Parathyroid adenoma (tissue), 2 donors: Measurements from ENCODE around the gene TTC4.

Source experiments
- H2AFZ ChIP-seq: fragments of 300-600 bp; sonication (generic); one replicate; pipeline ENCODE4 v1.7.0; 2017; ENCODE audit warnings: antibody characterized with exemption, mild to moderate bottlenecking
- H3K27ac ChIP-seq: fragments of 300-600 bp; sonication (generic); one replicate; pipeline ENCODE4 v1.7.0; 2017
- H3K27me3 ChIP-seq: fragments of 300-600 bp; sonication (generic); one replicate; pipeline ENCODE4 v1.7.0; 2017; ENCODE audit warnings: low read length; ENCODE audit not compliant: control insufficient read depth, insufficient read depth
- H3K36me3 ChIP-seq: fragments of 300-600 bp; sonication (generic); one replicate; pipeline ENCODE4 v1.7.0; 2017; ENCODE audit warnings: low read length; ENCODE audit not compliant: control insufficient read depth, insufficient read depth
- H3K4me1 ChIP-seq: fragments of 300-600 bp; sonication (generic); one replicate; pipeline ENCODE4 v1.7.0; 2017; ENCODE audit warnings: control low read depth
- H3K4me2 ChIP-seq: fragments of 300-600 bp; sonication (generic); one replicate; pipeline ENCODE4 v1.7.0; 2017; ENCODE audit warnings: low read length
- H3K4me3 ChIP-seq: fragments of 300-600 bp; sonication (generic); one replicate; pipeline ENCODE4 v1.7.0; 2017; ENCODE audit warnings: low read depth, low read length
- H3K79me2 ChIP-seq: fragments of 300-600 bp; sonication (generic); one replicate; pipeline ENCODE4 v1.7.0; 2017; ENCODE audit warnings: control low read depth
- H3K9ac ChIP-seq: fragments of 300-600 bp; sonication (generic); one replicate; pipeline ENCODE4 v1.7.0; 2017; ENCODE audit warnings: mild to moderate bottlenecking
- H3K9me3 ChIP-seq: fragments of 300-600 bp; sonication (generic); one replicate; pipeline ENCODE4 v1.7.0; 2017; ENCODE audit warnings: low read length; ENCODE audit not compliant: control insufficient read depth
- TF ChIP-seq, protein P1 (sequence below): fragments of 300-600 bp; sonication (generic); IDR thresholded peaks from one replicate; pipeline ENCODE4 v1.7.0; 2017; ENCODE audit warnings: antibody characterized with exemption, mild to moderate bottlenecking
- donor health status: primary hyperparathyroidism.

Gene TTC4

DNA sequence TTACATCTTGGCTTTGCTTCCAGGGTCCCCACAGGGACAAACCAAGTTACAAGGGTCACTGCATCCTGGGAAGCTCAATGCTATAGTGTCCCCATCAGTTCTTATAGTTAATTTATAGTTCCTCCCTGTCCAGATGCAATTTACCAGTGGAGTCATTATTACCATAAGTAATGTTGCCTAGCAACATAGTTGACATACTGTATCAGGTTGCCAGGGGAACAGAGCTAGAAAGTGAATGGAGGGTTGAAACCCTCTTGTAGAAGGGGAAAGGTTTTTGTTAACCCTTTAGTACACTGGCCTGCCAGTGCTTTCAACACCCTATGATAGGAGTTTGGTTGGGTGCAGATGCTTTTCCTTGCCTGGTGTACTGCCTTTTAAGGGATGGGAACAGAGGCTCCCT lies 34.3 kb upstream of the TTC4 start:
- no peaks in the 10 kb centered on the region for H3K79me2 ChIP-seq
- TF ChIP-seq, protein P1, sequence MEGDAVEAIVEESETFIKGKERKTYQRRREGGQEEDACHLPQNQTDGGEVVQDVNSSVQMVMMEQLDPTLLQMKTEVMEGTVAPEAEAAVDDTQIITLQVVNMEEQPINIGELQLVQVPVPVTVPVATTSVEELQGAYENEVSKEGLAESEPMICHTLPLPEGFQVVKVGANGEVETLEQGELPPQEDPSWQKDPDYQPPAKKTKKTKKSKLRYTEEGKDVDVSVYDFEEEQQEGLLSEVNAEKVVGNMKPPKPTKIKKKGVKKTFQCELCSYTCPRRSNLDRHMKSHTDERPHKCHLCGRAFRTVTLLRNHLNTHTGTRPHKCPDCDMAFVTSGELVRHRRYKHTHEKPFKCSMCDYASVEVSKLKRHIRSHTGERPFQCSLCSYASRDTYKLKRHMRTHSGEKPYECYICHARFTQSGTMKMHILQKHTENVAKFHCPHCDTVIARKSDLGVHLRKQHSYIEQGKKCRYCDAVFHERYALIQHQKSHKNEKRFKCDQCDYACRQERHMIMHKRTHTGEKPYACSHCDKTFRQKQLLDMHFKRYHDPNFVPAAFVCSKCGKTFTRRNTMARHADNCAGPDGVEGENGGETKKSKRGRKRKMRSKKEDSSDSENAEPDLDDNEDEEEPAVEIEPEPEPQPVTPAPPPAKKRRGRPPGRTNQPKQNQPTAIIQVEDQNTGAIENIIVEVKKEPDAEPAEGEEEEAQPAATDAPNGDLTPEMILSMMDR: no peak
- no peak overlapping the region for H3K4me2 ChIP-seq
- H3K4me3 ChIP-seq: no peak overlapping the region
- no peak overlapping the region for H2AFZ ChIP-seq
- H3K9ac ChIP-seq: no peak overlapping the region
- H3K27ac ChIP-seq: no peak overlapping the region
- no peaks in the 10 kb centered on the region for H3K36me3 ChIP-seq
- no peaks in the 10 kb centered on the region for H3K27me3 ChIP-seq
- no peaks in the 10 kb centered on the region for H3K4me1 ChIP-seq
- no peaks in the 10 kb centered on the region for H3K9me3 ChIP-seq

DNA sequence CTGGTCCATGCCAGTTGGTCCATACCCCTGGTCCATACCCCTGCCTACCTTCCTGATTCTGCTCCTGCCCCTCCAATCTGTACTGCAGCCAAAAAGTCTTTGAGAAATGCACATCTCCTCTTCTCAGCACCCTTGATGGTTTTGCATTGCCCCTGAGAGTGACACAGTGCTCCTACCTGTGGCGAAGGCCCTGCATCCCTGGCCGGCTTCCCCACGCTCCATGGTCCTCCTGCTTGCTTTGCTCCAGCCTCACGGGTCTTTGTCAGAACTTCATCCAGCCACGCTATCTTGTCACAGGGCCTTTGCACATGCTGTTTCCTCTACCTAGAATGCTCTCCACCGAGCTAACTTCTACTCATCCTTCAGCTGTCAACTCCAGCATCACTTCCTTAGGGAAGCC lies 32.2 kb upstream of the TTC4 start:
- Histone ChIP-seq H3K27me3 (no peaks in the 10 kb centered on the region), H3K9ac (no peak overlapping the region), H3K4me2 (no peak overlapping the region), H3K4me3 (no peak overlapping the region), H3K9me3 (no peaks in the 10 kb centered on the region), H3K36me3 (no peaks in the 10 kb centered on the region), H3K4me1 (no peaks in the 10 kb centered on the region), H3K27ac (no peak overlapping the region), H3K79me2 (no peaks in the 10 kb centered on the region), H2AFZ (no peak overlapping the region)
- TF ChIP-seq, protein P1: no peak

DNA sequence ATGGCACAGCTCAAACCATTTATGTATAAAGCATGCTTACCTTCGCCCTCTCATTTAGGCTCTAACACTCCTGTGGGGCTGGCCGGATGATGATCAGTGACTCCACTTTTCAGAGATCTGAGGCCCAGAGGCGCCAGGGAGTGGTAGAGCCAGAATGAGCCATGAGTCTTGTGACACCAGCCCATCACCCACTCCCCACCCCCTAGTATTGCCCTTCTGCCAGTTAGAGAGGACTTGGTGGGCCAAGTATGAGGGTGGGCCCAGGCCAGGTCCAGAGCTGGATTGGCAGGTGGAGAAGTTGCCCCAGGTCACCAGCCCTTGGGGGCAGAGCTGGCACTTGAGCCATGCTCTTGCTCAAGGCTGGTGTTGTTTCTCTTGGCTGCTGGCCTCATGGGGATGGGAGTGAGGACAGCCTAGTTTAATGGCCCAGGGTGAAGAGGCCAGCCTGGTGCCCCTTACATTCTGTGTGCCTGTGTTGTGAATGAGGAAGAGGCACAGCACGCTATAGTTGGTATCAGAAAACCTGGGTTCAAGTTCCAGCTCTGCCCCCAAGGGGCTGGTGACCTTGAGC lies 30.2 kb upstream of the TTC4 start:
- Histone ChIP-seq H3K36me3 (no peaks in the 10 kb centered on the region), H3K9me3 (no peaks in the 10 kb centered on the region), H3K27ac (no peak overlapping the region), H3K79me2 (no peaks in the 10 kb centered on the region), H3K4me2 (no peak overlapping the region), H2AFZ (no peak overlapping the region), H3K4me1 (no peaks in the 10 kb centered on the region), H3K27me3 (no peaks in the 10 kb centered on the region), H3K4me3 (no peak overlapping the region), H3K9ac (no peak overlapping the region)
- TF ChIP-seq, protein P1: no peak

DNA sequence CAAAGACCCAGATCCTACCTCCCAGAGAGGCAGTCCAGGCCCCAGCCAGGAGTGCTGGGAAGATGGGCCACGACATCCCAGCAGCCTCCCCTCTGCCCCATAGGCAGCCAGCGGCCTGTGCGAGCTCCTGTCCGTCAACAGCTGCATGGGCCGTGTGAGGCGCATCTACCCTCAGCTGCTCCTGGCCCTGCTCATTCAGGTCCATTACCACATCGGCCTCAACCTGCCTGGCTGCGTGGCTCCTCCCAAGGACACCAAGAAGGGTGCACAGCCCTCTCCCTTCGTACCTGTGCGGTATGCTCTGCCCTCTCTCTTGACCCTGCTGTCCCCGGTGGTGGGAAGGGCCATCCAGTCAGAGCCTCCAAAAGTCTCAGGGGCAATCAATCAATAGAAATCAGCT lies 29.5 kb upstream of the TTC4 start:
- no peak overlapping the region for H3K4me2 ChIP-seq
- no peak overlapping the region for H2AFZ ChIP-seq
- no peak overlapping the region for H3K9ac ChIP-seq
- no peak overlapping the region for H3K4me3 ChIP-seq
- no peak overlapping the region for H3K27ac ChIP-seq
- H3K27me3 ChIP-seq: no peaks in the 10 kb centered on the region
- TF ChIP-seq, protein P1: no peak
- no peaks in the 10 kb centered on the region for H3K4me1 ChIP-seq
- no peaks in the 10 kb centered on the region for H3K9me3 ChIP-seq
- no peaks in the 10 kb centered on the region for H3K36me3 ChIP-seq
- H3K79me2 ChIP-seq: no peaks in the 10 kb centered on the region

DNA sequence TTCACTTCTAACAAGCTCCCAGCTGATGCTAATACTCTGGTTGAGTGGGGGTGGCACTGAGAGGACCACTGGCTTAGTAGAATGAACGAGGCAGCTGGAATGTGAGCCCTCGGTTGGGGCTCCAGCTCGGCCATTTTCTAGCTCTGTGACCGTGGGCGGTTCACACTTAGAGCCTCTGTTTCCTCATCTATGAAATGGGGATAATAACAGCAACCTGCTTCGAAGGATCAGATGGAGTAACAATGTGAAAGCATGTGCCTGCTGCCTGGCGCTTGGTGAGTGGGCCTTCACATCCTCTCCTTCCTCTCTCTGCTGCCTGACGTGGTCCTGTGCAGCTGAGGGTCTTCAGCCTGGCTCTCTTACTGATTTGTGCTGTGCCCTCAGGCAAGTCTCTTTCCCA lies 20.9 kb upstream of the TTC4 start:
- no peak overlapping the region for H3K9ac ChIP-seq
- no peaks in the 10 kb centered on the region for H3K79me2 ChIP-seq
- H3K27me3 ChIP-seq: no peaks in the 10 kb centered on the region
- no peak overlapping the region for H3K4me2 ChIP-seq
- H3K27ac ChIP-seq: no peak overlapping the region
- TF ChIP-seq, protein P1: no peak
- H2AFZ ChIP-seq: no peak overlapping the region
- no peak overlapping the region for H3K4me3 ChIP-seq
- no peaks in the 10 kb centered on the region for H3K36me3 ChIP-seq
- H3K4me1 ChIP-seq: no peaks in the 10 kb centered on the region
- no peaks in the 10 kb centered on the region for H3K9me3 ChIP-seq
